ENCODE results near the gene UBTD2. TPM values are rescaled to one million over a fixed set of nuclear protein-coding genes. Genes with fewer than 3 reads are reported as not detected.

Gene UBTD2
- total and polyA plus RNA-seq, 10 of the 15 experiments (the other 5 are each of a cell fraction or from before 2014, with no cell fraction given): 7.7 to 30.5 (median 19.4) TPM

DNA sequence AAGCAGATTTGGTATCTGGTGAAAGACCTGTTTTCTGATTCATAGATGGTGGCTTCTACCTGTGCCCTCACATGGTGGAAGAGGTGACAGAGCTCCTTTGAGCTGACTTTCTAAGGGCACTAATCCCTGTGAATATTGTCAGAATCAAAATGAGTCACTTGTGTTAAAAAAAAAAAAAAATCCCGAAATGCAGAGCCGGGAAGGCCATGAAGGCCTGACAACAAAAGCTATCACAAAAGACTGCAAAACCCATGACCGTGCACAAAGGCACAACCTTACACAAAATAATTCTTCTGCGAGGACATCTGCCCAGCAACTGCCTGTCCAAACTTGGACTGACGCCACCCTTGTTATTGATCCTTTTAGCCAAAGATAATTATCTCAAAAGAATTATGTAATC lies 19.6 kb upstream of the UBTD2 start:
- Histone ChIP-seq H3K4me2 (ENCODE audit: control insufficient read depth, insufficient read depth) (no peak overlapping the region), H3K4me1 (ENCODE audit: control insufficient read depth, insufficient read depth, low read length) (no peaks in the 10 kb centered on the region; the same call in 1 of the 2 replicates), H3K36me3 (ENCODE audit: control insufficient read depth in 2 of 2, insufficient read depth in 2 of 2, low read length in 1 of 2) (no peaks in the 10 kb centered on the region), H4K20me1 (ENCODE audit: control insufficient read depth, insufficient read depth) (no peaks in the 10 kb centered on the region), H3K9ac (ENCODE audit: control insufficient read depth, insufficient read depth, low read length) (no peak overlapping the region), H3K4me3 (no peak overlapping the region), H3K79me2 (ENCODE audit: control insufficient read depth, insufficient read depth, low read length) (no peaks in the 10 kb centered on the region), H2AFZ (ENCODE audit: control insufficient read depth, low read depth, low read length) (no peak overlapping the region), H3K27ac (ENCODE audit: control insufficient read depth, insufficient read depth) (no peak overlapping the region), H3K27me3 (replicated peaks in 1 of 2; ENCODE audit: control insufficient read depth in 2 of 2, insufficient read depth in 2 of 2, low read length in 1 of 2) (no peaks in the 10 kb centered on the region), H3K9me3 (replicated peaks; ENCODE audit: control insufficient read depth, insufficient read depth, low read length) (peaks cover 2% of the 10 kb centered on the region; the same call in 1 of the 3 replicates)
- DNase-seq (ENCODE audit: low read depth, low spot score): no peak
- no TSS peak for BruUV-seq (replicated peaks)
- ChIA-PET POLR2A (no interaction called here), SMC1A (ENCODE audit: uncharacterized antibody, unreplicated experiment) (interaction anchor here (1.6 kb wide), 1 partner anchor 10 kb away, joined by 5 read pairs; no protein-coding TSS in a partner anchor), CTCF (interaction anchor here (1.7 to 3.4 kb wide), 2 partner anchors 10 to 21 kb away, joined by 3 to 14 read pairs; no protein-coding TSS in a partner anchor), RAD21 (ENCODE audit: unreplicated experiment) (no interaction called here)
- in situ Hi-C loops (cut with MboI): no loop called here
- TF ChIP-seq POLR2AphosphoS5 (IDR thresholded peaks at IDR 0.05; ENCODE audit: low read length) (no peak), ZNF384 (IDR thresholded peaks at IDR 0.05; ENCODE audit: borderline replicate concordance, low read depth, low read length) (no peak), EGR1 (IDR thresholded peaks at IDR 0.05; ENCODE audit: borderline replicate concordance in 1 of 2, low read depth in 2 of 2, low read length in 2 of 2) (no peak), POU2F2 (IDR thresholded peaks at IDR 0.05; ENCODE audit: borderline replicate concordance, low read depth, low read length) (no peak), SP1 (IDR thresholded peaks at IDR 0.05; ENCODE audit: low read depth, low read length) (no peak), SRF (IDR thresholded peaks at IDR 0.05; ENCODE audit: low read depth in 2 of 2, low read length in 2 of 2) (no peak), TCF12 (IDR thresholded peaks at IDR 0.05; ENCODE audit: low read depth, low read length) (no peak), SMAD5 (IDR thresholded peaks at IDR 0.05; ENCODE audit: low read depth) (no peak)
- TF ChIP-seq, protein P1, sequence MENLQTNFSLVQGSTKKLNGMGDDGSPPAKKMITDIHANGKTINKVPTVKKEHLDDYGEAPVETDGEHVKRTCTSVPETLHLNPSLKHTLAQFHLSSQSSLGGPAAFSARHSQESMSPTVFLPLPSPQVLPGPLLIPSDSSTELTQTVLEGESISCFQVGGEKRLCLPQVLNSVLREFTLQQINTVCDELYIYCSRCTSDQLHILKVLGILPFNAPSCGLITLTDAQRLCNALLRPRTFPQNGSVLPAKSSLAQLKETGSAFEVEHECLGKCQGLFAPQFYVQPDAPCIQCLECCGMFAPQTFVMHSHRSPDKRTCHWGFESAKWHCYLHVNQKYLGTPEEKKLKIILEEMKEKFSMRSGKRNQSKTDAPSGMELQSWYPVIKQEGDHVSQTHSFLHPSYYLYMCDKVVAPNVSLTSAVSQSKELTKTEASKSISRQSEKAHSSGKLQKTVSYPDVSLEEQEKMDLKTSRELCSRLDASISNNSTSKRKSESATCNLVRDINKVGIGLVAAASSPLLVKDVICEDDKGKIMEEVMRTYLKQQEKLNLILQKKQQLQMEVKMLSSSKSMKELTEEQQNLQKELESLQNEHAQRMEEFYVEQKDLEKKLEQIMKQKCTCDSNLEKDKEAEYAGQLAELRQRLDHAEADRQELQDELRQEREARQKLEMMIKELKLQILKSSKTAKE (IDR thresholded peaks at IDR 0.05; ENCODE audit: low read depth, poor library complexity, severe bottlenecking): no peak
- TF ChIP-seq, protein P2, sequence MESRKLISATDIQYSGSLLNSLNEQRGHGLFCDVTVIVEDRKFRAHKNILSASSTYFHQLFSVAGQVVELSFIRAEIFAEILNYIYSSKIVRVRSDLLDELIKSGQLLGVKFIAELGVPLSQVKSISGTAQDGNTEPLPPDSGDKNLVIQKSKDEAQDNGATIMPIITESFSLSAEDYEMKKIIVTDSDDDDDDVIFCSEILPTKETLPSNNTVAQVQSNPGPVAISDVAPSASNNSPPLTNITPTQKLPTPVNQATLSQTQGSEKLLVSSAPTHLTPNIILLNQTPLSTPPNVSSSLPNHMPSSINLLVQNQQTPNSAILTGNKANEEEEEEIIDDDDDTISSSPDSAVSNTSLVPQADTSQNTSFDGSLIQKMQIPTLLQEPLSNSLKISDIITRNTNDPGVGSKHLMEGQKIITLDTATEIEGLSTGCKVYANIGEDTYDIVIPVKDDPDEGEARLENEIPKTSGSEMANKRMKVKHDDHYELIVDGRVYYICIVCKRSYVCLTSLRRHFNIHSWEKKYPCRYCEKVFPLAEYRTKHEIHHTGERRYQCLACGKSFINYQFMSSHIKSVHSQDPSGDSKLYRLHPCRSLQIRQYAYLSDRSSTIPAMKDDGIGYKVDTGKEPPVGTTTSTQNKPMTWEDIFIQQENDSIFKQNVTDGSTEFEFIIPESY (IDR thresholded peaks at IDR 0.05): no peak
- FAIRE-seq: no peak
- no peak for ATAC-seq
- intact Hi-C loops (cut with micrococcal nuclease; ENCODE audit: unreplicated experiment): no loop called here
- WGBS (ENCODE audit: insufficient coverage, insufficient replicate concordance, low lambda C conversion rate, missing lambda C conversion rate): 73% methylated on average over 5 of the region's 5 CpGs
